ENCODE results near the gene ERCC4.

Gene ERCC4

GRCh38 chr16:13973321-13974023 lies 53.5 kb downstream of the ERCC4 start:
- ATAC-seq (replicated peaks) (no peak), DNase-seq (no peak)
- Mint-ChIP-seq H3K4me1 (no peaks in the 10 kb centered on the region), H3K27ac (no peak overlapping the region), H3K27me3 (peaks cover 21 to 27% of the 10 kb centered on the region in 2 donors), H3K4me3 (no peak overlapping the region), H3K9me3 (peaks cover 3 to 9% of the 10 kb centered on the region in 2 donors), H3K36me3 (peaks cover 0 to 3% of the 10 kb centered on the region in 2 donors)

- Mint-ChIP-seq H3K36me3 (peaks cover 0 to 3% of the 10 kb centered on the region in 2 donors), H3K4me1 (no peaks in the 10 kb centered on the region), H3K27ac (no peak overlapping the region), H3K27me3 (peaks cover 11 to 13% of the 10 kb centered on the region in 2 donors), H3K9me3 (peaks cover 3 to 4% of the 10 kb centered on the region in 2 donors), H3K4me3 (no peak overlapping the region)
- no peak for DNase-seq
- ATAC-seq (replicated peaks) = no peak
These were observed 57.2 kb downstream of the ERCC4 start for GRCh38 chr16:13977177-13977576.

- Mint-ChIP-seq H3K9me3 (no peaks in the 10 kb centered on the region), H3K27ac (no peak overlapping the region)
These were observed 62.5 kb downstream of the ERCC4 start for GRCh38 chr16:13982451-13982850.

GRCh38 chr16:13983625-13984024 lies 63.7 kb downstream of the ERCC4 start:
- Mint-ChIP-seq H3K4me1 (no peaks in the 10 kb centered on the region), H3K36me3 (no peaks in the 10 kb centered on the region), H3K27ac (no peak overlapping the region), H3K27me3 (peaks cover 3 to 15% of the 10 kb centered on the region in 2 donors), H3K4me3 (no peak overlapping the region), H3K9me3 (no peaks in the 10 kb centered on the region)
- ATAC-seq (replicated peaks) (no peak), DNase-seq (no peak)

More at GRCh38 chr16:13982451-13982850, 62.5 kb downstream of the ERCC4 start:
- ATAC-seq (replicated peaks) (no peak), DNase-seq (no peak)
- Mint-ChIP-seq H3K4me1 (no peaks in the 10 kb centered on the region), H3K27me3 (peaks cover 3 to 15% of the 10 kb centered on the region in 2 donors), H3K36me3 (no peaks in the 10 kb centered on the region), H3K4me3 (no peak overlapping the region)

- ATAC-seq (replicated peaks) = no peak
- no peaks in the 10 kb centered on the region for H3K4me1 Mint-ChIP-seq
- H3K9me3 Mint-ChIP-seq = no peaks in the 10 kb centered on the region
- no peak overlapping the region for H3K4me3 Mint-ChIP-seq
- no peak overlapping the region for H3K27ac Mint-ChIP-seq
- peaks cover 3 to 15% of the 10 kb centered on the region in 2 donors for H3K27me3 Mint-ChIP-seq
- no peaks in the 10 kb centered on the region for H3K36me3 Mint-ChIP-seq
- DNase-seq = no peak
These were observed 64.8 kb downstream of the ERCC4 start for GRCh38 chr16:13984794-13985193.

GRCh38 chr16:13988038-13988437 lies 68.1 kb downstream of the ERCC4 start:
- H3K4me1 Mint-ChIP-seq = no peaks in the 10 kb centered on the region
- peak overlapping the region; percentile 51 for H3K27ac Mint-ChIP-seq
- H3K9me3 Mint-ChIP-seq = no peaks in the 10 kb centered on the region
- ATAC-seq (replicated peaks) (no peak), DNase-seq (no peak)
- H3K36me3 Mint-ChIP-seq = no peaks in the 10 kb centered on the region
- H3K4me3 Mint-ChIP-seq = no peak overlapping the region
- peaks cover 3 to 11% of the 10 kb centered on the region in 2 donors for H3K27me3 Mint-ChIP-seq

- H3K4me1 Mint-ChIP-seq = peaks cover 10 to 20% of the 10 kb centered on the region in 2 donors
- no peaks in the 10 kb centered on the region for H3K27me3 Mint-ChIP-seq
- ATAC-seq (replicated peaks) (no peak), DNase-seq (no peak)
- H3K4me3 Mint-ChIP-seq = no peak overlapping the region
- H3K36me3 Mint-ChIP-seq = peaks cover 2 to 7% of the 10 kb centered on the region in 2 donors
- peaks cover 5 to 6% of the 10 kb centered on the region in 2 donors for H3K9me3 Mint-ChIP-seq
- no peak overlapping the region for H3K27ac Mint-ChIP-seq
These were observed 72.4 kb downstream of the ERCC4 start for GRCh38 chr16:13992322-13992721.

- ATAC-seq (replicated peaks) = no peak
These were observed 73.0 kb downstream of the ERCC4 start for GRCh38 chr16:13992976-13993375.

GRCh38 chr16:13994239-13995106 lies 74.5 kb downstream of the ERCC4 start:
- H3K27ac Mint-ChIP-seq = no peak overlapping the region
- H3K9me3 Mint-ChIP-seq = peaks cover 9 to 10% of the 10 kb centered on the region in 2 donors
- H3K4me1 Mint-ChIP-seq = peaks cover 20 to 41% of the 10 kb centered on the region in 2 donors
- H3K36me3 Mint-ChIP-seq = peaks cover 4 to 11% of the 10 kb centered on the region in 2 donors
- no peaks in the 10 kb centered on the region for H3K27me3 Mint-ChIP-seq
- ATAC-seq (replicated peaks) (no peak), DNase-seq (no peak)
- H3K4me3 Mint-ChIP-seq = no peak overlapping the region

More at GRCh38 chr16:13992976-13993375, 73.0 kb downstream of the ERCC4 start:
- Mint-ChIP-seq H3K9me3 (peaks cover 6 to 8% of the 10 kb centered on the region in 2 donors), H3K27me3 (no peaks in the 10 kb centered on the region), H3K4me1 (peaks cover 13 to 26% of the 10 kb centered on the region in 2 donors), H3K27ac (no peak overlapping the region), H3K36me3 (peaks cover 2 to 7% of the 10 kb centered on the region in 2 donors), H3K4me3 (no peak overlapping the region)
- DNase-seq = no peak

GRCh38 chr16:13995194-13995593 lies 75.2 kb downstream of the ERCC4 start:
- ATAC-seq (replicated peaks) = no peak
- H3K4me1 Mint-ChIP-seq = peaks cover 27 to 48% of the 10 kb centered on the region in 2 donors
- peaks cover 9 to 10% of the 10 kb centered on the region in 2 donors for H3K9me3 Mint-ChIP-seq
- DNase-seq = no peak
- no peaks in the 10 kb centered on the region for H3K27me3 Mint-ChIP-seq
- H3K36me3 Mint-ChIP-seq = peaks cover 4 to 11% of the 10 kb centered on the region in 2 donors
- H3K27ac Mint-ChIP-seq = no peak overlapping the region
- no peak overlapping the region for H3K4me3 Mint-ChIP-seq

- Mint-ChIP-seq H3K27me3 (no peaks in the 10 kb centered on the region), H3K36me3 (peaks cover 4 to 11% of the 10 kb centered on the region in 2 donors), H3K4me1 (peaks cover 30 to 62% of the 10 kb centered on the region in 2 donors), H3K9me3 (peaks cover 9 to 10% of the 10 kb centered on the region in 2 donors), H3K4me3 (no peak overlapping the region), H3K27ac (no peak overlapping the region)
- DNase-seq = no peak
- ATAC-seq (replicated peaks) = no peak
These were observed 76.9 kb downstream of the ERCC4 start for GRCh38 chr16:13996778-13997288.

- H3K36me3 Mint-ChIP-seq = peaks cover 4 to 11% of the 10 kb centered on the region in 2 donors
- H3K4me3 Mint-ChIP-seq = peak overlapping the region in 1 of 2 donors; percentile 37
- no peak for ATAC-seq (replicated peaks)
- peak overlapping the region; percentile 87 for H3K27ac Mint-ChIP-seq
- peaks cover 30 to 69% of the 10 kb centered on the region in 2 donors for H3K4me1 Mint-ChIP-seq
- H3K9me3 Mint-ChIP-seq = peaks cover 9 to 10% of the 10 kb centered on the region in 2 donors
- no peaks in the 10 kb centered on the region for H3K27me3 Mint-ChIP-seq
- no peak for DNase-seq
These were observed 77.6 kb downstream of the ERCC4 start for GRCh38 chr16:13997526-13997925.

GRCh38 chr16:13997933-13998332 lies 78.0 kb downstream of the ERCC4 start:
- Mint-ChIP-seq H3K4me1 (peaks cover 33 to 73% of the 10 kb centered on the region in 2 donors), H3K4me3 (peak overlapping the region; percentile 37 to 46), H3K27ac (peak overlapping the region; percentile 87), H3K27me3 (no peaks in the 10 kb centered on the region), H3K36me3 (peaks cover 4 to 11% of the 10 kb centered on the region in 2 donors), H3K9me3 (peaks cover 9 to 10% of the 10 kb centered on the region in 2 donors)
- ATAC-seq (replicated peaks) (peak; percentile 95 to 97), DNase-seq (peak; percentile 47)
